GM21717 (cell line): ENCODE results near the gene IL19.

Source experiments
- ATAC-seq: cut with Tn5 transposase; IDR thresholded peaks from one replicate; pipeline ENCODE4 v1.9.1; 2021; ENCODE audit warnings: mild to moderate bottlenecking, moderate library complexity; ENCODE audit not compliant: unreplicated experiment

IL19 gene

GRCh38 chr1:206770531-206771337 lies at the start of gene IL19:
TSS of gene IL19 (plus strand) at chr1:206770773. CDS start at chr1:206836663, 65,890 bp downstream.
- ATAC-seq = no peak

- ATAC-seq = no peak
Observed at GRCh38 chr1:206721454-206721853, 49.1 kb upstream of the IL19 start.

- no peak for ATAC-seq
Observed at GRCh38 chr1:206722751-206723461, 47.7 kb upstream of the IL19 start.

- ATAC-seq = no peak
Observed at GRCh38 chr1:206723462-206723804, 47.1 kb upstream of the IL19 start.

GRCh38 chr1:206723805-206724472 lies 46.6 kb upstream of the IL19 start:
- no peak for ATAC-seq

GRCh38 chr1:206725109-206725963 lies 45.2 kb upstream of the IL19 start:
- ATAC-seq = no peak

- no peak for ATAC-seq
Observed at GRCh38 chr1:206727981-206728696, 42.4 kb upstream of the IL19 start.

- ATAC-seq = no peak
Observed at GRCh38 chr1:206728697-206728987, 41.9 kb upstream of the IL19 start.

- no peak for ATAC-seq
Observed at GRCh38 chr1:206729050-206729449, 41.5 kb upstream of the IL19 start.

- no peak for ATAC-seq
Observed at GRCh38 chr1:206729507-206729906, 41.1 kb upstream of the IL19 start.

GRCh38 chr1:206732508-206732907 lies 38.1 kb upstream of the IL19 start:
- no peak for ATAC-seq

- ATAC-seq = no peak
Observed at GRCh38 chr1:206732992-206733391, 37.6 kb upstream of the IL19 start.

- ATAC-seq = no peak
Observed at GRCh38 chr1:206734499-206735142, 36.0 kb upstream of the IL19 start.

GRCh38 chr1:206735553-206736031 lies 35.0 kb upstream of the IL19 start:
- no peak for ATAC-seq

GRCh38 chr1:206736878-206737728 lies 33.5 kb upstream of the IL19 start:
- ATAC-seq = no peak

GRCh38 chr1:206737729-206738201 lies 32.8 kb upstream of the IL19 start:
- no peak for ATAC-seq

GRCh38 chr1:206738370-206739366 lies 31.9 kb upstream of the IL19 start:
- no peak for ATAC-seq
